Measurements from ENCODE around the gene SKP1. TPM values are rescaled to one million over a fixed set of nuclear protein-coding genes. Genes with fewer than 3 reads are reported as not detected.
"Not testable (repeated sequence)": the region's sequence is repeated elsewhere in the genome, so short reads cannot be mapped to it uniquely, and the experiment has no call there.

SKP1 gene
- 1,000 to 10,000 TPM in 1 of 3 donors, 100 to 1,000 TPM in 2; 937 to 1,021 (median 984) TPM for polyA plus RNA-seq (ENCODE audit: insufficient read length in 3 of 3)

DNA sequence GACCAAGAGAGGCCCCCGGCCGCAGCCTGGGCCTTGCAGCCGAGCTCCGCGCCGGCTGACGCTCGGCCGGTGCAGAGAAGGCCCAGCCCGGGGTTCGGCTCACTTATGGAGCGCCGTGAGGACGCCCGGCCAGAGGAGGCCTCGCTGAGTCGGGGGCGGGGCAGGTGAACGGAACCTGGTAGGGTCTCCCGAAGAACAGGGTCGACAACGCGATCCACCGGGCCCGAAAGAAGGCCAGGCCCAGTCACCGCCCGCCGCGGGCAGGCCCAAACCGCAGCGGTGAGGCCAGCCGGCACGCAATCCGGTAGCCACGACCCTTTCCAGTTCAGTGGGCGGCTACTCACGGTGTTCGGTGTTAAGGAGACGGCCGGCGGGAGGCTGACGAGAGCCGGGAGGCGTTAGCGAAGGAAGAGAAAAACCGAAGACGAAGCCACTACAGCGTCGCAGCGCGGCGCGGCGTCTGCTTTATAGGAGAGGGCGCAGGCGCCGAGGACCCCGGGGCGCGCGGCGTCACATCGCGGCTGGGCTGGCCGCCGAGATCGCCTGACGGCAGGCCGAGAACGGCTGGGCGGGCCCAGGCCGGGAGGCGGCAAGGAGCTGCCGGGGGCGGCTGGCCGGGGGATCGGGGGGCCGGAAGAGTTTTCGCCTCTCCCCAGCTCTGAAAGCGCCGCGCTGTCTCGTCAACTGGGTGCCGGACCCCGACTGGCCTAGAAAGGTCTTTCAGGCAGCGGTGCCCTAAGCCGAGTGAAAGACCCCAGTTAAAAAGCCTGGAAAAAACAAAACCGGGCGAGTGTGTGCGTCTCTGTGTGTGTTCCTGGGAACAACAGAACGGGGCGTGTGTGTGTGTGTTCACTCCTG is at the start of gene SKP1:
TSS of gene SKP1 (minus strand) at position 440 of the 858 bp plus-strand sequence. CDS start 2,928 bp downstream, outside the sequence.
- peak; percentile 77 to 78 (median 78) for DNase-seq (ENCODE audit: low read depth in 3 of 3, low spot score in 2 of 3)

DNA sequence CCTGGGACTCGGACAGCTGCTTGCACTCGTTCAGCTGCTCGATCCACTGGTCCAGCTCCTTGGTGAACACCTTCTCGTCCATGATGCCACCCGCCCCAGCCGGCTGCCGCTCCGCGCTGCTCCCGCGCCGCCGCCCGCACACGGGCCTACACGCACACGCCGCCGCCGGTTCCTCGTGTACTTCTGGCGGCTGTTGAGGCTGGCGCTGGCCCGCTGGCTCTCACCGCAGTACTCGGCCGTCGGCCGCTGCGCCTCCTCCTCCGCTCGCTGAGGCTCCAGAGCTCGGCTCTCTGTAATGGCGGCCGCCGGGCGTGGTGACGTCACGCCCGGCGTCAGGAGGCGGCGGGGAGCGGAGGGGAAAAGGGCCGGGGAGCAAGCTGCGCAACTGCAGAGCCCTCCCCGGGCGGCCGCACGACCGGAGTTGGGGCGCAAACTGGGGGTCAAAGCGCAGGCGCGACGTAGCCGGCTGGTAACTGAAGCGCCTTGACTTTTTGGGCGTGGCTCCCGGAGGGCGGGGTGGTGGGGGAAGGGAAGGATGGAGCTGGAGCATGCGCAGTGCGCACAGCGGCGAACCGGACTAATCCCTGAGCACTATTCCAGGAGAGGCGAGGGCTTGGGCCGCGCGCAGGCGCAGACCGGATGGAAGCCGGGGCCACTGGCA is 49.2 kb upstream of the SKP1 start, which contains the start of gene PPP2CA:
TSS of gene PPP2CA (minus strand) at position 294 of the 661 bp plus-strand sequence. CDS start at position 82, 212 bp downstream.
- DNase-seq (ENCODE audit: low read depth in 3 of 3, low spot score in 2 of 3), result peak; percentile 96 to 97 (median 96)

DNA sequence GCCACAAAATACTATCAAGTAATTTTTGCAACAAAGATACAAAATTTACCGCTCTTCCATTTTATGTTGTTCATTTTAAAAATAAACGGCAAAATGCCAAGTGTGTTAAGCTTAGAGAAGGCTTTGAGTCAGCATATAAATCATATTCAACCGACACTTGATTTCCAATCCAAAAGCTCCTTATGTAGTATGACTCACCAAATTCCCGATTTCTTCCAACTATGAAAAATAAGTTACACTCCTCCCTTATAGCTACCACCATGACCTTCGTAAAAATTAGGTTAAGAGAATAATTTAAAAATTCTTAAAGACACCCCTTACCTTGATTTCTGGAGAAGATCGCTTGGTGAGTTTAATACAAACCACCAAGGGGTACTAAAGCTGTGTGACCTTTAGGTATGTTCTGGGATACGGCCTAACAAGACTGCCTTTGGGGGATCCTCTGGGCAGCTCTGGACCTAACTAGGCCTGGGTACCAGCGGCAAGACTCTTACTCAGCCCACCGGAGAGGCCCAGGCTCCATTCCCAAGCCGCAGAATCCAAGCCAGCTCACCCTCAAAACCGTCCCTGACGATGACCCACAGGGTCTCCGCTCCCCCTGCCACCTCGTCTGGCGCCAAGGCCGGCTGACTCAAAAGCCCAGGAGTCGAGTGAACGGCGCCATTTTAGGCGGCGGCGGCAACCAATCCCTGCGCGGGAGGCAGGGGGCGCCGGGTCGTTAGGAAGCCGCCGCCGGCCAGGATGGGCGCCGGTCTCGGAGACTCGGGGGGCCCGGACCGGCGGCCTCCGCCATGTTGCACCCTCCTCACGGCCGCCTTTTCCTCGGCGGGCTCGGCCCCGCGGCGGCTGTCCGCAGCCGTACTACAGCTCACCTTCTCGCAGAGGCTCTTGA is 48.4 kb upstream of the SKP1 start:
- DNase-seq (ENCODE audit: low read depth in 3 of 3, low spot score in 2 of 3), result no peak

DNA sequence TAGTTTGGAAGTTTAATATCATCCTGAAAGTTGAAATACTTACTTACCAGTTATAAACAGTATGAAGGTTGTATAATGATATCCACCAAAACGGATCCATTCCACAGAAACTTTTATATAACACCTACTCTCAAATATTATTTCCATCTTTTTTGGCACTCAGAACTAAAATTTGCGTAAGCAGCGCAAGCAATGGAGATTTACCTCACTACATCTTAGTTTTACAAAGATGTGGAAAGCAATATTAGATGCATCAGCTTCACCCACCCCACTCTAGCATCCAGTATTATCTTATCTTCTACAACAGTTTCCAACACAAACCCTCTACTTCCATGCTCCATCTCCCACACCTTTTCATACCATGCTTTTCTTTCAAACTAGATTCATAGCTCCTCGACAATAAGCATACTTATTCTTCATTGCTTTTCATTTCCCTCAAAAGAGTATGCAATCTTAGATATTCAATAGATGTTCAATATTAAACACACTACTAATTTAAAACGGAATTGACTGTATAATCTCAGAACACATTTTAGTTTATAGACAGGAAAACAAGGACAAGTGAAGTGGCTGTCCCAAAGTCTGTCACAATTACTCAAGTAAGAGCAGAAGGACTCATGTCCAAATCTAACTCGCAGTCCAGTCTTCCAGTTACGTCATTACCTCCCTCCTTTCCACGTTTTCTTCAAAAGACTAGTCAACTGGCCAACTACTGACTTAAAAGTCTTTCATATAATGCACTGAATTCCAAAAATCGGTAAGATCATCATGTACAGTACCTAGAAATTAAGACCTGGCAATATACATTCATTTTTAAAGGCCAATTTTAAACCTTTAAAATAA is 46.9 kb upstream of the SKP1 start:
- no peak for DNase-seq (ENCODE audit: low read depth in 3 of 3, low spot score in 2 of 3)

DNA sequence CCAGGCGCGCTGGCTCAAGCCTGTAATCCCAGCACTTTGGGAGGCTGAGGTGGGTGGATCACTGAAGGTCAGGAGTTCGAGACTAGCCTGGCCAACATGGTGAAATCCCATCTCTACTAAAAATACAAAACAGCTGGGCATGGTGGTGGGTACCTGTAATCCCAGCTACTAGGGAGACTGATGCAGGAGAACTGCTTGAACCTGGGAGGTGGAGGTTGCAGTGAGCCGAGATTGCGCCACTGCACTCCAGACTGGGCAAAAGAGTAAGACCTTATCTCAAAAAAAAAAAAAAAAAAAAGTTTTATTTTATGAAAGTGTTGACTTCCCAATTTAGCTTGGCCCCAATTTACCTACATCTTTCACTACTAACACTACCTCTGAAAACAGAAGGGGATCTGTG is 44.9 kb upstream of the SKP1 start:
- DNase-seq (ENCODE audit: low read depth in 3 of 3, low spot score in 2 of 3), result not testable (repeated sequence)

DNA sequence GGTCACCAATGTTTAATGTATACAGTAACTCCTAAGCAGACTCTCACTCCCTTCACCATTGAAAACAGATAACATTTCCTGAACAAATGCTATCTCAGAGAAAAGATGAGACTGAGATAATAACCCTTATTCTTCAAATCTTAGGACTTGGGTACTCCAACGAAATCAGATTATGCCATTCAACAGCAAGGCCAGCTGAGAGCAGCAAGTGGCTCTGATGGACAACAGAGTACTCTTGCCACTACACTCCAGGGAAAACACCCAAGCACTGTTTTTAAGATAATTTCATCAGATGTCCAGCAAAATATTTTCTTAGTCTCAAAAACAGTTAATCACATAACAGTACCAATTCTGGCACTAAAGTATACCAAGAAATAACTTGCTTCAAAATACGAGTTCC is 39.0 kb upstream of the SKP1 start:
- no peak for DNase-seq (ENCODE audit: low read depth in 3 of 3, low spot score in 2 of 3)

DNA sequence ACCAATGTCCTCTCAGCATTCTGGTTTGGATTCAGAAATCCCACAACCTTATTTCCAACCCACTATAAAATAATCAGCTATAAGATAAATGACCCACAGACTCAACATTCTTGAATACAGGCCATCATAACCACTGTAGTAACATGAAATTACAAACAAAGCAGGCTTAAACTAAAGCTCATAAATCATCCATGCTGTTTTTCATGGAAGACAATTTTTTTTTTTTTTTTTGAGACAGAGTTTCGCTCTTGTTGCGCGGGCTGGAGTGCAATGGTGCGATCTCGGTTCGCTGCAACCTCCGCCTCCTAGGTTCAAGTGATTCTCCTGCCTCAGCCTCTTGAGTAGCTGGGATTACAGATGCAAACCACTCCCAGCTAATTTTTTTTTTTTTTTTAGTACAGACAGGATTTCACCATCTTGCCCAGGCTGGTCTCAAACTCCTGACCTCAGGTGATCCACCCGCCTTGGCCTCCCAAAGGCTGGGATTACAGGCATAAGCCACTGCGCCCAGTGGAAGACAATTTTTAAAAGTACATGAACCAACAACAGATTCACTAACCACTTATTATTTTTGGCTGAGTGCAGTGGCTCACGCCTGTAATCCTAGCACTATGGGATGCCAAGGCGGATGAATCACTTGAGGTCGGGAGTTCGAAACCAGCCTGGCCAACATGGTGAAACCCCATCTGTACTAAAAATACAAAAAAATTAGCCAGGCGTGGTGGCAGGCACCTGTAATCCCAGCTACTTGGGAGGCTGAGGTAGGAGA is 34.7 kb upstream of the SKP1 start:
- DNase-seq (ENCODE audit: low read depth in 3 of 3, low spot score in 2 of 3), result not testable (repeated sequence)

DNA sequence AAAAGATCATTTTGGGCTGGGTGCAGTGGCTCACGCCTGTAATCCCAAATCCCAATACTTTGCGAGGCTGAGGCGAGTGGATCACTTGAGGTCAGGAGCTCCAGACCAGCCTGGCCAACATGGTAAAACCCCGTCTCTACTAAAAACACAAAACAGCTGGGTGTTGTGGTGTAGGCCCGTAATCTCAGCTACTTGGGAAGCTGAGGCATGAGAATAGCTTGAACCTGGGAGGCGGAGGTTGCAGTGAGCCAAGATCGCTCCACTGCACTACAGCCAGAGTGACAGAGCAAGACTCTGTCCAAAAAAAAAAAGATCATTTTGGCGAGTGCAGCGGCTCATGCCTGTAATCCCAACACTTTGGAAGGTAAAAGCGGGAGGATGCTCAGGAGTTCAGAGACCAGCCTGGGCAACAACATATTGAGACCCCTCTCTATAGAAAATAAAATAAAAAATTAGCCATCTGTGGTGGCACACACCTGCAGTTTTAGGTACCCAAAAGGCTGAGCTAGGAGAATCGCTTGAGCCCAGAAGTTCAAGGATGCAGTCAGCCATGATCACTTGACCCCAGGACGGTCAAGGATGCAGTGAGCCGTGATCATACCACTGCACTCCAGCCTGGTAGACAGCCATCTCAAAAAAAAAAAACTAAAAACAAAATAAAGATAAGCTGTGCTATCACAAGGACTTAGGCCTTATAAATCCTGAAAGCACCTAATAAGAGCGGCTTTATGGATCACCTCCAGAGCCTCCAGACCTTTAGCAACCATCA is 32.9 kb upstream of the SKP1 start:
- DNase-seq (ENCODE audit: low read depth in 3 of 3, low spot score in 2 of 3), result no peak

DNA sequence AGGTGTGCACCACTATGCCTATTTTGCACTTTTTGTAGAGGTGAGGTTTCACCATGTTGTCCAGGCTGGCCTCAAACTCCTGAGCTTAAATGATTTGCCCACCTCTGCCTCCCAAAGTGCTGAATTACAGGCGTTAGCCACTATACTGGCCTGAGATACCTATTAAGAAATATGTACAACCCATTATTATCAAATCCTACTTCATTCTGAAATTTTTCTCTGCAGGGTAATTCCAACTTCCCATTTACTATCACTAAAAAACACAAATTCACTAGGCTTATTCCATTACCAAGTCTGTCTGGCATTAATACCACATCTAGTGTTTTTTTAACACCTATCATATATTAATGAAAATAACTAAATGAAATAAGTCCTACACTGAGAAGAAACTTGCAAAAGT is 30.9 kb upstream of the SKP1 start:
- no peak for DNase-seq (ENCODE audit: low read depth in 3 of 3, low spot score in 2 of 3)

DNA sequence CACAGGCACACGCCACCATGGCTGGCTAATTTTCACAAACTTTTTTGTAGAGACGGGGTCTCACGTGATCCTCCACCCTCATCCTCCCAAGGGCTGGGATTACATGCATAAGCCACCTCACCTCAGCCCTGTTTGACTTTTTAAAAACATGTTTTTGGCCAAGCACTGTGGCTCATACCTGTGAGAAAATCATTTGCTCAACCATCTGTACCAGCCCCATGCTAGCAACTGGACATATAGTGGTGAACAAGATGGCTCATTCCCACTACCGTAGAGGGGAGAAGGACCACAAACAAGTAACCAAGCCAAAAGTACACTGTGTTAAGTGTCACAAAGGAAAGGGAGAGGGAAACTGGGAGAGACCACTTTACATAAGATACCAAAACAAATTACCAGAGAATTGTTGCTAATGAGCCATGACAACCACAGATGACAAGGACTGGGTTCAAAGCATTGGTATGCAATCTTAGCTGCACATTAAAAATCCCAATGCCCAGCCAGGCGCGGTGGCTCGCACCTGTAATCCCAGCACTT is 29.9 kb upstream of the SKP1 start:
- no peak for DNase-seq (ENCODE audit: low read depth in 3 of 3, low spot score in 2 of 3)

DNA sequence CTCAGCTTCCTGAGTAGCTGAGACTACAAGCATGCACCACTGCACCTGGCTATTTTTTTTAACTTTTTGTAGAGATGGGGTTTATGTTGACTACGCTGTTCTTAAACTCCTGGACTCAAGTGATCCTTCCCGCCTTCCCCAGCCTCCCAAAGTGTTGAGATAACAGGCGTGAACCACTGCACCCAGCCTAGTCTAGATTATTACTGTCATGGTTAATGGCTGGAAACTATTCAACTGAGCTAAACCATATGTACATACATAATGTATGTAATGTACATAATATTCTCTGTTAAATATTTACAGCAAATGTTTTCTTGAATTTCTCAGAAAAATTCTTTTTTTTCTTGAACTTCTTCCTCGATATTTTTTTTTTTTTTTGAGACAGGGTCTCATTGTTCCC is 27.8 kb upstream of the SKP1 start:
- no peak for DNase-seq (ENCODE audit: low read depth in 3 of 3, low spot score in 2 of 3)

DNA sequence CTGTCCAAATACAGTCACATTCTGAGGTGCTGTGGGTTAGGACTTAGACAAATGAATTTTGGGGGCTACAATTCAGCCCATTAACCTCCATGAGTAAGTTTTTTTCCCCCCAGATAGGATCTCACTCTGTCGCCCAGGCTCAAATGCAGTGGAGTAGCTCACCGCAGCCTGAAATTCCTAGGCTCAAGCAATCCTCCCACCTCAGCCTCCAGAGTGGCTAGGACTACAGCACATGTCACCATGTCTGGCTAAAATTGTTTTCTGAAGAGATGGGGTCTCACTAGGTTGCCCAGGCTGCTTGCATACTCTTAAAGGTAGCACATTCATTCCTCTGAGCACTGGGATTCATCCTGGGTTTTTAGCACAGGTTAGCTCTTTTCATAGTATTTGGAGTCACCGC is 26.9 kb upstream of the SKP1 start:
- DNase-seq (ENCODE audit: low read depth in 3 of 3, low spot score in 2 of 3), result no peak

DNA sequence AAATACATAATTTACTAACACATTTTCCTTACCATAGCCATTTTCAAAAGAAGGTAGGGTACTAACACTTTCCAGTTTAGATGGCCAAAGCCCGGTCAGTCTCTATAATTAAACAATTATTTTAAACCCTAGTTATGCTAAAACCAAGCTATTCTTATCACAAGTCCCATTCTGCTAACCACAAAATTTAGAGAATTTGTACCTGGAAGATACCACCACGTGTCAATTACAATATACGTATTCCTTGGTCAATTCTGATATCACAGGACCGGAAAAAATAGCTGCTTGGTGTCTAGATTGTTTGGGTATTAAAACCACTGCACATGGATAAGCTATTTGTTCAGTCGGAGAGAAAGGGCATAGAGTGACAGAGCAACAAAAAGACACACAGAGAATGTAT is 18.9 kb upstream of the SKP1 start:
- no peak for DNase-seq (ENCODE audit: low read depth in 3 of 3, low spot score in 2 of 3)

DNA sequence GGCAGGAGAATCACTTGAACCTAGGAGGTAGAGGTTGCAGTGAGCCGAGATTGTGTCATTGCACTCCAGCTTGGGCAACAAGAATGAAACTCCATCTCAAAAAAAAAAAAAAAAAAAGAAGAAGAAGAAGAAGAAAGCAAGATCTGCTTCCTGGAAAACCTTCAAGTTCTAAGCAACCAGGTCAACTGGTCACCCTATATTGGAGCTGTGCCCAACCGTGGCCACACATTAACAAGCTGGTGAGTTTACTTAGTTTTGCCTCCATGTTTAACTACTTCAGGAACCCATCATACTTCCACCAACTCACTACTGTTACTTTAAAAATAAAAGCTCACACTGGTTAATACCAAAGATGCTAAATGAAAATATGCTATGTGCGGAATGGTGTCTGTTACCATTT is 12.3 kb upstream of the SKP1 start:
- DNase-seq (ENCODE audit: low read depth in 3 of 3, low spot score in 2 of 3), result no peak

DNA sequence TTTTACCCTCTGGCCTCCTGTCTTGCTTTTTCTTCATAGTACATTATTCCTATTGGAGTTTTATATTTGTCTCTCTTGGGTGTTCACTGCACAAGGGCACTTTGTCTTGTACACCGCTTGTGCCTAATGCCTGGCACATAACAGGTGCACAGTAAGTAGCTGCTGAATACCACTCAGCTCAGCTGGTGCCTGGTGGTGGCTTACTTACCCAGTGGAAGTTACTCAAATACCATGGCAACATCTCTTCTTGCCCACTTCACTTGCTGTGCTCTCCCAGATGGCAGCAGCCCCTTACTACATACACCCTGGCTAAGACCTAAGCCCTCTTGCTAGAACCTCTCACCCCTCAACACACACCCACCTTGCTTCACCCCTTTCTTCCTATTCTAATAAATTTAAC is 11.3 kb upstream of the SKP1 start:
- no peak for DNase-seq (ENCODE audit: low read depth in 3 of 3, low spot score in 2 of 3)

DNA sequence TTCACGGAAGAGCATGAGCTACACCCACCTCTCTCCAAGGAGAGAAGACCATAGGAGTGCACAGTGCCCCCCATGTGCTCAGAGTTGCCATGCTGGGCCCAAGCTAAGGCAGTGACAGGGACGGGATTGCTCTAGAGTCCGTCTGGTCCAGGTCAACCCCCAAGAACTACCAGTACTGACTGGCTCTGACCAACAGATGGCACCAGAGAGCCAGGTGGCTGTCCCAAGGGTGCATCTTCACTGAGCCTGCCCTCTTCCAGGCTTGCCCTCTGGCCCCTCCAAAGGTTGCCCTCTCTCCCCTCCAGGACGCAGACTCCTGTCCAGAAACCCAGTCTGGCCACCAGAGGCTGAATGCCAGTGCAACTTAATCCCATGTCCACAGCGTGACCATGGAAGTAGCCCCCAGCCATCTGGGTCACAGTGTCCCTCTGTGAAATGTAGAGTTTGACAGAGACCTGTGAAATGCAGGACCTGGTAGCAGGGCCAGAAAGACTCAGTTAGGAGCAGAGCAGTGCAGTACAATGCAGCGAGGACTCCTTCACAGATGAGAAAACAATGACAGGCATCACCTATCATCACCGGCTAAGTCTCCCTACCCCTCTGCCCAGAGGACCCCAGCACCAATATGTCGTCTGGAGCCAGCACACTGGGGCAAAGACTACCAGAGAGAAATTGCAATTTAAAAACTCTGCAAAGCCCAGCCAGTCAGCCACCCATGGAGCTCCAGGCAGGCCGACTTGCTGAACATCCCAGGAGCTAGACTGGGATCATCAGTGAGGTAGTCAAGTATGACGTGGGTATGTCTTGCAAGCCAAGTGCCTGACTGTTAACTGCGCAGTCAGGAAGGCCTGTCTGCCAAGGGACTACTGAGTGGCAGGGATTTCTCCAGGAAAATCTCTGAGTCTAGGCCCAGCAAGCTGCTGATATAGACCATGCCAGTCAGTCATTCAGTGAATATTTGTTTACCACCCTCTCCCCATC is 7.7 kb upstream of the SKP1 start:
- peak in 2 of 3 donors; percentile 29 to 32 for DNase-seq (ENCODE audit: low read depth in 3 of 3, low spot score in 2 of 3)

DNA sequence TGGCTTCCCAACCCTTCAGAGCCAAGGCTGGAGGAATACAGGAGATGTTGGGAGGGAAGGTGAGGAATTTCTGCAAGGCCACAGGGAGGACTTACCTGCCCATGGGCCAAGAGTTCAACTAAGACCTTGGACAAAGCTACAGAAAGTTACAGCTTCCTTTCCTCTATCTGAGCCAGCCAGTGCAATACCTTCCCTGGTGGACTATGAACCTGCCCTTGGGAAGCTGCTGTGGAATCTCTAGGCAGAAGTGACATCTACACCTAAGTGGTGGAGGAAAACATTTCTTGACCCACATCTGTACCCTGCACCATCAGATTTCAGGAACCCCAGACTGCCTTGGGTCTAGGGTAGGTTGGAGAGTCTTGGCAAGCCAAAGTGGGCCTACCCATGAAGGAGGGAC is 6.7 kb upstream of the SKP1 start:
- DNase-seq (ENCODE audit: low read depth in 3 of 3, low spot score in 2 of 3), result no peak

Data from right renal cortex interstitium (tissue), 3 donors.